SU-DHL-6 (cell line): ENCODE results near the gene PLCD1.
A peak's percentile ranks its signal among the peaks of the same experiment; 100 is the strongest.

Experiments
- H2AFZ ChIP-seq: fragments of 200-600 bp; sonication (generic); 2 replicates; pipeline ENCODE4 v1.6.1; 2014; ENCODE audit warnings: low read depth, mild to moderate bottlenecking, moderate library complexity, mixed read lengths, antibody characterized with exemption, low read length; ENCODE audit not compliant: severe bottlenecking
- H3F3A ChIP-seq: fragments of 200-600 bp; shearing (Covaris generic); 2 replicates; pipeline ENCODE4 v1.6.0; 2016; ENCODE audit warnings: antibody characterized with exemption, mild to moderate bottlenecking; ENCODE audit not compliant: insufficient read depth
- H3K27ac ChIP-seq: fragments of 200-600 bp; sonication (generic); 2 replicates; pipeline ENCODE4 v1.5.1; 2016; ENCODE audit warnings: low read depth, mild to moderate bottlenecking, low read length, moderate library complexity, mixed read lengths
- H3K27me3 ChIP-seq: fragments of 200-600 bp; sonication (generic), shearing (Covaris generic); 2 replicates; pipeline ENCODE4 v1.6.0; 2014; ENCODE audit warnings: mild to moderate bottlenecking, low read length
- H3K36me3 ChIP-seq: fragments of 200-600 bp; sonication (generic); 2 replicates; pipeline ENCODE4 v1.6.1; 2014; ENCODE audit warnings: mild to moderate bottlenecking, low read length, mixed read lengths
- H3K4me2 ChIP-seq: fragments of 300-600, 200-600 bp; shearing (Covaris generic), sonication (generic); 2 replicates; pipeline ENCODE4 v1.6.0; 2014; ENCODE audit warnings: low read length, low read depth, mild to moderate bottlenecking; ENCODE audit not compliant: poor library complexity, severe bottlenecking
- H3K4me3 ChIP-seq: fragments of 200-600 bp; sonication (generic); 2 replicates; pipeline ENCODE4 v1.5.1; 2014; ENCODE audit warnings: antibody characterized with exemption, low read length, mild to moderate bottlenecking, mixed read lengths; ENCODE audit not compliant: insufficient read depth, poor library complexity, severe bottlenecking
- H3K79me2 ChIP-seq: fragments of 200-600 bp; sonication (generic); 2 replicates; pipeline ENCODE4 v1.6.1; 2014; ENCODE audit warnings: mild to moderate bottlenecking, low read length, moderate library complexity; ENCODE audit not compliant: insufficient read depth
- H3K9ac ChIP-seq: fragments of 200-600 bp; sonication (generic); 2 replicates; pipeline ENCODE4 v1.7.0; 2014; ENCODE audit warnings: mild to moderate bottlenecking, low read length
- H3K9me2 ChIP-seq: fragments of 200-600 bp; sonication (generic); replicated peaks from 2 replicates; pipeline ENCODE4 v1.6.1; 2014; ENCODE audit warnings: low read length; ENCODE audit not compliant: insufficient read depth
- H3K9me3 ChIP-seq: fragments of 200-600 bp; sonication (generic); 2 replicates; pipeline ENCODE4 v1.6.1; 2014; ENCODE audit warnings: low read length, mixed read lengths; ENCODE audit not compliant: insufficient read depth
- H4K20me1 ChIP-seq: fragments of 200-600 bp; sonication (generic); 2 replicates; pipeline ENCODE4 v1.6.1; 2014; ENCODE audit warnings: low read depth, mild to moderate bottlenecking, antibody characterized with exemption, low read length, moderate library complexity, mixed read lengths
- EZH2phosphoT487 ChIP-seq: fragments of 200-600 bp; sonication (generic), shearing (Covaris generic); conservative IDR thresholded peaks from 2 replicates; pipeline ENCODE4 v1.6.1; 2018; ENCODE audit warnings: mild to moderate bottlenecking, antibody characterized with exemption, low read length, moderate library complexity, mixed read lengths
- TF ChIP-seq, protein P1 (sequence below): fragments of 200-600 bp; sonication (generic); IDR thresholded peaks from one replicate; pipeline ENCODE4 v1.5.1; 2017; ENCODE audit warnings: antibody characterized with exemption, mild to moderate bottlenecking, low read length, moderate library complexity; ENCODE audit not compliant: insufficient read depth, poor library complexity, severe bottlenecking

Gene PLCD1

DNA sequence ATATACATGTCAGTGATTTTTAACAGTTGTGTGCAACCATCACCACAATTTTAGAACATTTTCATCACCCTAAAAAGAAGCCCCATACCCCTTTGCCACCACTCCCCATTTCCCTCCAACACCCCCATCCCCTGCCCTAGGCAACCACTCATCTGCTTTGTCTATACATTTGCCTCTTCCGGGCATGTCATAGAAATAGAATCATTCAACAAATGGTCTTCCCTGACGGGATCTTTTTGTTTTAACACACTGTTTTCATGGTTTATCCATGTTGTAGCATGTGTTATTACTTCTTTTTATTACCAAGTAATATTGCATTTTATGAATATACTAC lies 34.8 kb downstream of the PLCD1 start:
- Histone ChIP-seq H3K4me3 (peak overlapping the region; percentile 48), H3K79me2 (no peaks in the 10 kb centered on the region), H4K20me1 (no peaks in the 10 kb centered on the region), H2AFZ (peak overlapping the region; percentile 80), H3K9ac (peak overlapping the region; percentile 59), H3K27me3 (no peaks in the 10 kb centered on the region), H3F3A (no peaks in the 10 kb centered on the region), H3K4me2 (peak overlapping the region; percentile 60), H3K27ac (no peak overlapping the region), H3K36me3 (no peaks in the 10 kb centered on the region), H3K9me3 (no peaks in the 10 kb centered on the region), H3K9me2 (no peaks in the 10 kb centered on the region)
- TF ChIP-seq EZH2phosphoT487 = no peak
- TF ChIP-seq, protein P1, sequence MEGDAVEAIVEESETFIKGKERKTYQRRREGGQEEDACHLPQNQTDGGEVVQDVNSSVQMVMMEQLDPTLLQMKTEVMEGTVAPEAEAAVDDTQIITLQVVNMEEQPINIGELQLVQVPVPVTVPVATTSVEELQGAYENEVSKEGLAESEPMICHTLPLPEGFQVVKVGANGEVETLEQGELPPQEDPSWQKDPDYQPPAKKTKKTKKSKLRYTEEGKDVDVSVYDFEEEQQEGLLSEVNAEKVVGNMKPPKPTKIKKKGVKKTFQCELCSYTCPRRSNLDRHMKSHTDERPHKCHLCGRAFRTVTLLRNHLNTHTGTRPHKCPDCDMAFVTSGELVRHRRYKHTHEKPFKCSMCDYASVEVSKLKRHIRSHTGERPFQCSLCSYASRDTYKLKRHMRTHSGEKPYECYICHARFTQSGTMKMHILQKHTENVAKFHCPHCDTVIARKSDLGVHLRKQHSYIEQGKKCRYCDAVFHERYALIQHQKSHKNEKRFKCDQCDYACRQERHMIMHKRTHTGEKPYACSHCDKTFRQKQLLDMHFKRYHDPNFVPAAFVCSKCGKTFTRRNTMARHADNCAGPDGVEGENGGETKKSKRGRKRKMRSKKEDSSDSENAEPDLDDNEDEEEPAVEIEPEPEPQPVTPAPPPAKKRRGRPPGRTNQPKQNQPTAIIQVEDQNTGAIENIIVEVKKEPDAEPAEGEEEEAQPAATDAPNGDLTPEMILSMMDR = no peak

DNA sequence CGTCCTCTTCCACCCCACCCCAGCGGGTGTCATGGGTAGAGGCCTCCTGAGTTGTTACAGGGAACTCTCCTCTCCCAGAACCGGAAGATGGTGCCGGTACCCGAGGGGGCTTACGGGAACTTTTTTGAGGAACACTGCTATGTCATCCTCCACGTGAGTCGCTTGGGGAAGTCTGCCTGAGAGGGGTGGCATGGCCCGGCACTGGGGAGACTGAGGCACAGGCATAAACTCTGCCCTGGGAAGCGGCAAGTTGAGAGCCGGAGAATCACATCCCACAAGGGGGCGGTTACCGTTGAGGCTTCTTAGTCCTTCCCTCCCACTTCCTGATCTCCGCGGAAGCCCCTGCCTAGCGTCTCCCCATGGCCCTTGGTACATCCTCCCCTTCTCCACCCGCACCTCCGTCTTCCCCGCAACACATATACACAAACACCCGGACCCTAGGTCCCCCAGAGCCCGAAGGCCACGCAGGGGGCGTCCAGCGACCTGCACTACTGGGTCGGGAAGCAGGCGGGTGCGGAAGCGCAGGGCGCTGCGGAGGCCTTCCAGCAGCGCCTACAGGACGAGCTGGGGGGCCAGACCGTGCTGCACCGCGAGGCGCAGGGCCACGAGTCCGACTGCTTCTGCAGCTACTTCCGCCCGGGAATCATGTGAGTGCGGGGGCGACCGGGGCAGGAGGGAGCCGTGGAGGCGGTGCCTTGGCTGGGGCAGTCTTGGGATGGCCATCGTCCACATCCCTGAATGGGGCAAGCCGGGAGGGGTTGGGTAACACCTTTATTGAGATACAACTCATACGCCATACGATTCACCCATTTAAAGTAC lies 35.4 kb downstream of the PLCD1 start:
- peak overlapping the region; percentile 60 for H3K4me2 ChIP-seq
- TF ChIP-seq, protein P1 = no peak
- no peak for TF ChIP-seq EZH2phosphoT487
- peak overlapping the region; percentile 48 for H3K4me3 ChIP-seq
- H2AFZ ChIP-seq = peak overlapping the region; percentile 80
- H4K20me1 ChIP-seq = no peaks in the 10 kb centered on the region
- no peaks in the 10 kb centered on the region for H3K27me3 ChIP-seq
- peak overlapping the region; percentile 59 for H3K9ac ChIP-seq
- no peak overlapping the region for H3K27ac ChIP-seq
- no peaks in the 10 kb centered on the region for H3K36me3 ChIP-seq
- H3F3A ChIP-seq = no peaks in the 10 kb centered on the region
- no peaks in the 10 kb centered on the region for H3K9me3 ChIP-seq
- H3K9me2 ChIP-seq = no peaks in the 10 kb centered on the region
- no peaks in the 10 kb centered on the region for H3K79me2 ChIP-seq

DNA sequence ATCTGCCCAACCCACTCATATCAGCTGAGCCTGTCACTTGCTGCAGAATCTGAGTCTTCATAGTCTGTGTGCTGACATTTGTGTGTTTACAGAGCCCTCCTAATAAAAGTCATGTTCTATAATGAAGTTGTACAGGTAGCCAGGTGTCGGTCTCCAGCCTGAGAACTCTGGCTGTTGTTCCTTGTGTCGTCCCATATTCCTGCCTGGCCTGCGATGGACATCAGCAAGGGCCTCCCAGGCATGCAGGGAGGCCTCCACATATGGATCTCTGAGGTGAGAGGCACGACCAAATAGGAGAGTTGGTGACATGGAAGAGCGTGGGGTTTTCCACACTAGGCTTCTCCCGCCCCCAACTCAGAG lies 36.0 kb downstream of the PLCD1 start:
- Histone ChIP-seq H3K9ac (peak overlapping the region; percentile 59; the same call in 1 of the 2 replicates), H2AFZ (peak overlapping the region; percentile 80), H3F3A (no peaks in the 10 kb centered on the region), H3K9me3 (no peaks in the 10 kb centered on the region), H4K20me1 (no peaks in the 10 kb centered on the region), H3K79me2 (no peaks in the 10 kb centered on the region), H3K4me2 (peak overlapping the region; percentile 60), H3K36me3 (no peaks in the 10 kb centered on the region), H3K27me3 (no peaks in the 10 kb centered on the region), H3K9me2 (no peaks in the 10 kb centered on the region), H3K4me3 (peak overlapping the region; percentile 48), H3K27ac (no peak overlapping the region)
- no peak for TF ChIP-seq EZH2phosphoT487

DNA sequence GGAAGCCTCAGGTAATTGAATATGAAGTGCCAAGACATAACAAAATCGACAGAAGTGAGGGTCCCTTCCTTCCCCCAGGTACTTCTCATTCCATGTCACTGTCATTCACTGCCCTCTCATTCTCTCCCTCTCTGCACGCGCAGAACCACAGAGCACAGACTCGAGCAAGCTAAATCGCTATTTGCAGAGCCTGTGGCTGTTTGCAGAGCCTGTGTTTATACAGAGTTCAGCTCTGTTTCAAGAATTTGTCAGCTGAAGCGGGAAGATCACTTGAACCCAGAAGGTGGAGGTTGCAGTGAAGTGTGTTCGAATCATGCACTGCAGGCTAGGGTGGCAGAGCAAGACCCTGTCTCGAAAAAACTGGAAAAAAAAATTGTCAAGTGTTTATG lies 36.4 kb downstream of the PLCD1 start:
- Histone ChIP-seq H3K9me2 (no peaks in the 10 kb centered on the region), H3K79me2 (no peaks in the 10 kb centered on the region), H3K4me3 (no peak overlapping the region), H3K9ac (no peak overlapping the region), H2AFZ (no peak overlapping the region), H3K27me3 (no peaks in the 10 kb centered on the region), H3K4me2 (no peak overlapping the region), H3K36me3 (no peaks in the 10 kb centered on the region), H4K20me1 (no peaks in the 10 kb centered on the region), H3F3A (no peaks in the 10 kb centered on the region), H3K27ac (no peak overlapping the region), H3K9me3 (no peaks in the 10 kb centered on the region)
- no peak for TF ChIP-seq EZH2phosphoT487
- TF ChIP-seq, protein P1 = no peak
